WTC11 (cell line): ENCODE measurements around the gene POLE3. TPM values are rescaled to one million over a fixed set of nuclear protein-coding genes. Genes with fewer than 3 reads are reported as not detected.

Source experiments
- ATAC-seq: fragments of 200-7000 bp; cut with Tn5 transposase; 2 replicates; pipeline ENCODE4 v1.10.0; 2021; ENCODE audit warnings: mild to moderate bottlenecking, moderate library complexity
- CTCF ChIA-PET: fragments of 300-600 bp; sonication (Branson Sonifier 250); formaldehyde crosslinking; loops from one replicate; lab custom pipeline; 2021; ENCODE audit warnings: antibody characterized with exemption; lab: Charles Lee
- POLR2A ChIA-PET: fragments of 350-600 bp; sonication (Branson Sonifier 250); formaldehyde crosslinking; loops from one replicate; lab custom pipeline; 2021; ENCODE audit warnings: antibody characterized with exemption; lab: Charles Lee
- DNase-seq: peaks from one replicate; pipeline ENCODE4 v3.0.0; 2021; ENCODE audit warnings: low spot score
- H3K27ac Mint-ChIP-seq: 2 replicates; pipeline ENCODE4 v1.8.0; 2021; ENCODE audit warnings: mixed read lengths
- H3K27me3 Mint-ChIP-seq: 2 replicates; pipeline ENCODE4 v1.8.0; 2021; ENCODE audit warnings: low read depth, mild to moderate bottlenecking, moderate library complexity, mixed read lengths
- H3K36me3 Mint-ChIP-seq: 2 replicates; pipeline ENCODE4 v1.8.0; 2021; ENCODE audit warnings: mixed read lengths
- H3K4me1 Mint-ChIP-seq: 2 replicates; pipeline ENCODE4 v1.8.0; 2022; ENCODE audit warnings: mixed read lengths
- H3K4me3 Mint-ChIP-seq: 2 replicates; pipeline ENCODE4 v1.8.0; 2021; ENCODE audit warnings: mild to moderate bottlenecking, moderate library complexity, mixed read lengths
- H3K9me3 Mint-ChIP-seq: 2 replicates; pipeline ENCODE4 v1.8.0; 2021; ENCODE audit warnings: mixed read lengths
- AFF4 ChIP-seq: sonication (generic); formaldehyde crosslinking; IDR thresholded peaks from 2 replicates; pipeline ENCODE4 v1.8.1; 2023; ENCODE audit warnings: mild to moderate bottlenecking, missing genetic modification reagents, borderline replicate concordance
- ATF6 ChIP-seq: sonication (generic); formaldehyde crosslinking; IDR thresholded peaks from 2 replicates; pipeline ENCODE4 v1.8.1; 2023; ENCODE audit warnings: mild to moderate bottlenecking, missing genetic modification reagents
- CBFB ChIP-seq: sonication (generic); formaldehyde crosslinking; IDR thresholded peaks from 2 replicates; pipeline ENCODE4 v1.8.1; 2022; ENCODE audit warnings: mild to moderate bottlenecking, low read depth, missing genetic modification reagents
- CTCF ChIP-seq: fragments of 200-600 bp; IDR thresholded peaks from 2 replicates; pipeline ENCODE4 v1.8.0; 2022; ENCODE audit warnings: antibody characterized with exemption
- E2F5 ChIP-seq: sonication (generic); formaldehyde crosslinking; IDR thresholded peaks from 2 replicates; pipeline ENCODE4 v1.8.1; 2022; ENCODE audit warnings: mild to moderate bottlenecking, moderate library complexity, missing genetic modification reagents
- EMX1 ChIP-seq: fragments of 250-450 bp; sonication (Bioruptor Pico); IDR thresholded peaks from 2 replicates; pipeline ENCODE4 v1.8.0; 2021; ENCODE audit warnings: mild to moderate bottlenecking
- FOXJ3 ChIP-seq: sonication (generic); formaldehyde crosslinking; IDR thresholded peaks from 2 replicates; pipeline ENCODE4 v1.9.0; 2021; ENCODE audit warnings: missing genetic modification reagents, mild to moderate bottlenecking, borderline replicate concordance
- FOXP1 ChIP-seq: sonication (generic); formaldehyde crosslinking; IDR thresholded peaks from 2 replicates; pipeline ENCODE4 v1.8.0; 2022; ENCODE audit warnings: missing genetic modification reagents, mild to moderate bottlenecking, moderate library complexity, borderline replicate concordance
- JUN ChIP-seq: sonication (generic); formaldehyde crosslinking; IDR thresholded peaks from 2 replicates; pipeline ENCODE4 v1.8.0; 2023; ENCODE audit warnings: mild to moderate bottlenecking, missing genetic modification reagents
- KAT7 ChIP-seq: sonication (generic); formaldehyde crosslinking; IDR thresholded peaks from 2 replicates; pipeline ENCODE4 v1.8.1; 2023; ENCODE audit warnings: missing genetic modification reagents, mild to moderate bottlenecking, borderline replicate concordance
- SMAD4 ChIP-seq: sonication (generic); formaldehyde crosslinking; IDR thresholded peaks from 2 replicates; pipeline ENCODE4 v1.8.0; 2022; ENCODE audit warnings: mild to moderate bottlenecking, missing genetic modification reagents
- TP53 ChIP-seq: sonication (generic); formaldehyde crosslinking; IDR thresholded peaks from 2 replicates; pipeline ENCODE4 v1.8.1; 2023; ENCODE audit warnings: mild to moderate bottlenecking, missing genetic modification reagents
- USF1 ChIP-seq: sonication (generic); formaldehyde crosslinking; IDR thresholded peaks from 2 replicates; pipeline ENCODE4 v1.8.0; 2022; ENCODE audit warnings: mild to moderate bottlenecking, missing genetic modification reagents
- USF2 ChIP-seq: sonication (generic); formaldehyde crosslinking; IDR thresholded peaks from 2 replicates; pipeline ENCODE4 v1.8.1; 2023; ENCODE audit warnings: mild to moderate bottlenecking, missing genetic modification reagents, moderate library complexity
- ZBTB43 ChIP-seq: sonication (generic); formaldehyde crosslinking; IDR thresholded peaks from 2 replicates; pipeline ENCODE4 v1.8.1; 2023; ENCODE audit warnings: mild to moderate bottlenecking, missing genetic modification reagents
- ZNF138 ChIP-seq: sonication (generic); formaldehyde crosslinking; conservative IDR thresholded peaks from 2 replicates; pipeline ENCODE4 v1.8.1; 2022; ENCODE audit warnings: mild to moderate bottlenecking, moderate library complexity, missing genetic modification reagents
- ZNF219 ChIP-seq: sonication (generic); formaldehyde crosslinking; IDR thresholded peaks from 2 replicates; pipeline ENCODE4 v1.8.0; 2023; ENCODE audit warnings: missing genetic modification reagents, mild to moderate bottlenecking, borderline replicate concordance
- ZNF281 ChIP-seq: sonication (generic); formaldehyde crosslinking; IDR thresholded peaks from 2 replicates; pipeline ENCODE4 v1.8.0; 2023; ENCODE audit warnings: mild to moderate bottlenecking, missing genetic modification reagents
- ZNF425 ChIP-seq: fragments of 250-450 bp; sonication (Bioruptor Pico); conservative IDR thresholded peaks from 2 replicates; pipeline ENCODE4 v1.9.0; 2021; ENCODE audit warnings: mild to moderate bottlenecking
- total RNA-seq: library from RNA; stranded (reverse); gene quantifications from 3 replicates; pipeline ENCODE4 v1.2.3, GENCODE V29; 2021

The POLE3 gene
- total RNA-seq, 1 experiment from 2014 or later, result 43.6 TPM

- TF ChIP-seq TP53 (no peak), EMX1 (CRISPR knock-in tag) (no peak), JUN (CRISPR knock-in tag) (no peak), KAT7 (no peak), CBFB (CRISPR knock-in tag) (no peak), CTCF (no peak)
Observed at GRCh38 chr9:113417370-113417769, 6.9 kb upstream of the POLE3 start (continued).

GRCh38 chr9:113416149-113416721, 5.8 kb upstream of the POLE3 start:
- H3K36me3 Mint-ChIP-seq, result no peaks in the 10 kb centered on the region
- peaks cover 4% of the 10 kb centered on the region; the same call in 1 of the 2 replicates for H3K4me1 Mint-ChIP-seq
- DNase-seq, result no peak
- H3K4me3 Mint-ChIP-seq, result no peak overlapping the region
- H3K27ac Mint-ChIP-seq, result no peak overlapping the region
- ChIA-PET CTCF (interaction anchor here (1.4 kb wide), 1 partner anchor 242 kb away, joined by 4 read pairs; no protein-coding TSS in a partner anchor), POLR2A (no interaction called here)
- no peaks in the 10 kb centered on the region for H3K27me3 Mint-ChIP-seq
- ATAC-seq, result no peak; the same call in 1 of the 2 replicates
- H3K9me3 Mint-ChIP-seq, result no peaks in the 10 kb centered on the region
- TF ChIP-seq AFF4 (CRISPR knock-in tag) (no peak), USF2 (no peak), SMAD4 (CRISPR knock-in tag) (no peak), ZNF219 (CRISPR knock-in tag) (no peak), ZBTB43 (CRISPR knock-in tag) (no peak), E2F5 (CRISPR knock-in tag) (no peak), ATF6 (no peak), FOXJ3 (CRISPR knock-in tag) (no peak), ZNF138 (CRISPR knock-in tag) (no peak), USF1 (no peak), ZNF281 (no peak), ZNF425 (CRISPR knock-in tag) (no peak), FOXP1 (CRISPR knock-in tag) (no peak)
